Upper lobe of left lung (tissue), 6 donors: ENCODE measurements around the gene MAN2A1. TPM values are rescaled to one million over a fixed set of nuclear protein-coding genes. Genes with fewer than 3 reads are reported as not detected.

Source experiments
- ATAC-seq, 2 donors: fragments of 200-7000 bp; cut with Tn5 transposase; one replicate each; pipeline ENCODE4 v1.9.1; 2022; ENCODE audit warnings: mild to moderate bottlenecking in 2 of 2, moderate library complexity in 2 of 2; ENCODE audit not compliant: low FRiP score in 2 of 2
- DNase-seq, 2 donors: peaks; one replicate each; pipeline ENCODE4 v3.0.0-alpha.2; 2019 to 2020
- H3K27ac ChIP-seq, 4 donors: fragments of 200-600 bp; sonication (generic); one replicate each; pipeline ENCODE4 v1.5.1; 2016 to 2019
- H3K27me3 ChIP-seq, 4 donors: fragments of 200-600 bp; sonication (generic); one replicate each; pipeline ENCODE4 v1.5.1; 2017 to 2019
- H3K36me3 ChIP-seq, 4 donors: fragments of 200-600 bp; sonication (generic); one replicate each; pipeline ENCODE4 v1.5.1; 2016 to 2019
- H3K4me1 ChIP-seq, 4 donors: fragments of 200-600 bp; sonication (generic); one replicate each; pipeline ENCODE4 v1.5.1; 2018 to 2019
- H3K4me3 ChIP-seq, 4 donors: fragments of 200-600 bp; sonication (generic); one replicate each; pipeline ENCODE4 v1.5.1; 2017 to 2019; ENCODE audit warnings: mild to moderate bottlenecking in 2 of 4, moderate library complexity in 1 of 4
- H3K9me3 ChIP-seq, 4 donors: fragments of 200-600 bp; sonication (generic); one replicate each; pipeline ENCODE4 v1.5.1; 2018 to 2019
- CTCF ChIP-seq, 6 experiments: fragments of 450-650 bp in 4 of 6; fragments of 200-600 bp in 2 of 6; sonication (generic) in 2 of 6; IDR thresholded peaks; one replicate each; pipeline ENCODE4 v1.5.1; 2016 to 2019; ENCODE audit warnings: antibody characterized with exemption in 6 of 6
- EP300 ChIP-seq, 4 donors: sonication (generic); formaldehyde crosslinking; IDR thresholded peaks; one replicate each; pipeline ENCODE4 v1.5.1; 2017; ENCODE audit warnings: antibody characterized with exemption in 4 of 4, control low read depth in 2 of 4
- POLR2A ChIP-seq, 4 donors: fragments of 450-650 bp; IDR thresholded peaks; one replicate each; pipeline ENCODE4 v1.5.1; 2016 to 2017; ENCODE audit warnings: antibody characterized with exemption in 4 of 4, mild to moderate bottlenecking in 2 of 4
- POLR2AphosphoS5 ChIP-seq, 2 donors: sonication (generic); formaldehyde crosslinking; IDR thresholded peaks; one replicate each; pipeline ENCODE4 v1.5.1; 2017; ENCODE audit warnings: antibody characterized with exemption in 2 of 2
- WGBS, 2 donors: methylation state at CpG; one replicate each; pipeline ENCODE4 v1.1.5; 2017 to 2018; 5-methylcytosine and 5-hydroxymethylcytosine counted together
- total RNA-seq, 6 donors: library from RNA; depleted of rRNA in 4 of 6; stranded (reverse); fragments of >200 nt in 4 of 6; gene quantifications; one replicate each; pipeline versions ENCODE4 v1.1.0 to v1.2.1, GENCODE V29; 2016 to 2021
- donor health status: DM: no; HTN: no; CAD: no; lungs with moderate emphysema.
- donor health status: DM: no; HTN: yes; CAD: no; lungs with severe emphysema.

The MAN2A1 gene
- total RNA-seq, 6 donors from 2014 or later: 23.0 to 48.2 (median 40.0) TPM

- Histone ChIP-seq H3K4me3 (no peak overlapping the region), H3K9me3 (no peaks in the 10 kb centered on the region), H3K36me3 (no peaks in the 10 kb centered on the region), H3K27me3 (no peaks in the 10 kb centered on the region), H3K4me1 (no peaks in the 10 kb centered on the region), H3K27ac (no peak overlapping the region)
- TF ChIP-seq POLR2A (IDR thresholded peaks at IDR 0.05) (no peak), POLR2AphosphoS5 (IDR thresholded peaks at IDR 0.05) (no peak), EP300 (IDR thresholded peaks at IDR 0.05) (no peak), CTCF (IDR thresholded peaks at IDR 0.05) (no peak)
- ATAC-seq (no peak), DNase-seq (no peak)
- 88 to 91% methylated on average over 8 of the region's 8 CpGs for WGBS, 2 donors
These were observed 209.4 kb downstream of the MAN2A1 start for GRCh38 chr5:109899163-109899535.

- ATAC-seq (no peak), DNase-seq (no peak)
- no peaks in the 10 kb centered on the region for H3K4me1 ChIP-seq
- H3K9me3 ChIP-seq: no peaks in the 10 kb centered on the region
- no peak for TF ChIP-seq POLR2AphosphoS5 (IDR thresholded peaks at IDR 0.05)
- TF ChIP-seq CTCF (IDR thresholded peaks at IDR 0.05): no peak
- H3K27ac ChIP-seq: no peak overlapping the region
- H3K27me3 ChIP-seq: no peaks in the 10 kb centered on the region
- WGBS, 2 donors: 92 to 95% methylated on average over 3 of the region's 3 CpGs
- no peaks in the 10 kb centered on the region for H3K36me3 ChIP-seq
- H3K4me3 ChIP-seq: no peak overlapping the region
These were observed 210.7 kb downstream of the MAN2A1 start for GRCh38 chr5:109900461-109900860.

GRCh38 chr5:109900911-109901627 lies 211.3 kb downstream of the MAN2A1 start:
- H3K27me3 ChIP-seq: no peaks in the 10 kb centered on the region
- TF ChIP-seq CTCF (IDR thresholded peaks at IDR 0.05) (no peak), EP300 (IDR thresholded peaks at IDR 0.05) (no peak), POLR2AphosphoS5 (IDR thresholded peaks at IDR 0.05) (no peak), POLR2A (IDR thresholded peaks at IDR 0.05) (no peak)
- no peak overlapping the region for H3K27ac ChIP-seq
- DNase-seq: no peak
- no peaks in the 10 kb centered on the region for H3K36me3 ChIP-seq
- 81 to 93% methylated on average over 3 of the region's 3 CpGs for WGBS, 2 donors
- no peak for ATAC-seq
- no peak overlapping the region for H3K4me3 ChIP-seq
- no peaks in the 10 kb centered on the region for H3K4me1 ChIP-seq
- no peaks in the 10 kb centered on the region for H3K9me3 ChIP-seq

DNA sequence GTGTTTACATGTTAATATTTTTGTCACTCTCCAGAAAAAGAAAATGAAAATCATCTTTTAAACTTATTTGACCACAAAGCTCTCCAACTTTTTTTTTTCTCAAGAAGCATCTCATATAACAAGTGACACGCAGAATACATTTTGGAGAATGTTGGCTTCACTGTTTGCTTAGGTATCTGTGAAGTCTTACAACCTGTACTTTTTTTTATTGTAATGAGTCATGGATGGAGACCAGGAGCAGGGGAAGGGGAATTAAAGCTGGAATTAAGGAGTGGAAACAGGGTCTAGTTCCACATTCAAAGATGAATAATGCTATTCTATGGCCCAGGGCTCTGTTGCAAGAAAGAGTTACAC lies 211.9 kb downstream of the MAN2A1 start:
- no peaks in the 10 kb centered on the region for H3K36me3 ChIP-seq
- H3K4me1 ChIP-seq: no peaks in the 10 kb centered on the region
- no peaks in the 10 kb centered on the region for H3K27me3 ChIP-seq
- ATAC-seq (no peak), DNase-seq (no peak)
- H3K27ac ChIP-seq: no peak overlapping the region
- 60 to 64% methylated on average over 1 of the region's 1 CpG for WGBS, 2 donors
- H3K4me3 ChIP-seq: no peak overlapping the region
- no peaks in the 10 kb centered on the region for H3K9me3 ChIP-seq
- TF ChIP-seq POLR2AphosphoS5 (IDR thresholded peaks at IDR 0.05) (no peak), POLR2A (IDR thresholded peaks at IDR 0.05) (no peak), EP300 (IDR thresholded peaks at IDR 0.05) (no peak), CTCF (IDR thresholded peaks at IDR 0.05) (no peak)

DNA sequence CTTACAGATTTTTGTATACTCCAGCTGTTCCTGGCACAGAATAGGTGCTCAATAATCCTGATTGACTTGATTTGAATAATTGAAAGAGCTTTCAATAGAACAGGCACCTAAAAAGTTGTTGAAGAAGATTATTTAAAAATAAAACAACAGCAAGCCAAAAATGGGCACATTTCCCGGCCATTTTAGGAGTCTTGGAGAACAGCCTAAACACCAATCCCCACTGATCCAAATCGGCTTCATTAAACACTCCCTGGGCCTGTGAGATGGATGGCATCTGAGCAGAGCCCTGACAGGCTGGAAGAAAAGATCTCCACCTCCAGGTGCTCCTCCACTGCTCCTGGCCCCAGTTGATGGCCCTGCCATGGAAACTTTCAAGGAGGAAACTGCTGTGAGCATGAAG lies 213.3 kb downstream of the MAN2A1 start:
- Histone ChIP-seq H3K4me3 (no peak overlapping the region), H3K36me3 (no peaks in the 10 kb centered on the region), H3K4me1 (no peaks in the 10 kb centered on the region), H3K27ac (no peak overlapping the region), H3K27me3 (no peaks in the 10 kb centered on the region), H3K9me3 (no peaks in the 10 kb centered on the region)
- DNase-seq (no peak), ATAC-seq (no peak)
- WGBS, 2 donors: 81 to 85% methylated on average over 2 of the region's 2 CpGs
- TF ChIP-seq EP300 (IDR thresholded peaks at IDR 0.05) (no peak), POLR2AphosphoS5 (IDR thresholded peaks at IDR 0.05) (no peak), CTCF (IDR thresholded peaks at IDR 0.05) (no peak), POLR2A (IDR thresholded peaks at IDR 0.05) (no peak)
